H1 (cell line): ENCODE results near the gene LYPD6B. TPM values are rescaled to one million over a fixed set of nuclear protein-coding genes. Genes with fewer than 3 reads are reported as not detected.

Source experiments
- CTCF ChIP-seq, 3 experiments: IDR thresholded peaks; 1 replicate in 2 of 3; 2 replicates in 1 of 3; pipeline versions ENCODE4 v1.5.1 to v1.6.1; 2011; ENCODE audit warnings: low read length in 3 of 3, mild to moderate bottlenecking in 3 of 3, inconsistent platforms in 2 of 3, low read depth in 1 of 3, moderate library complexity in 1 of 3; ENCODE audit not compliant: insufficient read depth in 1 of 3; ENCODE audit errors: control extremely low read depth in 1 of 3
- SP1 ChIP-seq: IDR thresholded peaks from 2 replicates; pipeline ENCODE4 v1.6.1; 2011; ENCODE audit warnings: low read depth, low read length
- polyA plus RNA-seq, 7 experiments: library from polyadenylated mRNA; depleted of rRNA in 3 of 7; stranded (reverse) in 5 of 7; unstranded in 2 of 7; fragments of >200 nt in 5 of 7; fragments of 200-250 nt in 2 of 7; gene quantifications; 1 replicate in 5 of 7; 2 replicates in 1 of 7; 4 replicates in 1 of 7; pipeline versions ENCODE4 v1.2.1 to v1.2.3, GENCODE V29; 2011 to 2013; ENCODE audit warnings: missing spikeins in 2 of 7, mixed read lengths in 2 of 7
- total RNA-seq: library from RNA; stranded (reverse); fragmentation: NEBNext Ultra II Directional; extraction: Animal tissue kit (Norgen Biotek cat#: 25700); gene quantifications from 2 replicates; pipeline ENCODE4 v1.2.1, GENCODE V29; 2021

The LYPD6B gene
- total and polyA plus RNA-seq, 2 of the 8 experiments (the other 6 are each of a cell fraction or from before 2014, with no cell fraction given) = 2.2 to 3.5 TPM

GRCh38 chr2:148994341-148994740, 44.2 kb upstream of the LYPD6B start (continued):
- no peak for TF ChIP-seq CTCF (IDR thresholded peaks at IDR 0.05; ENCODE audit: control extremely low read depth in 1 of 3, insufficient read depth in 1 of 3, low read depth in 1 of 3, low read length in 3 of 3)
- no peak for TF ChIP-seq SP1
